ENCODE results near the gene ANKMY1.

- TF ChIP-seq POLR2A (IDR thresholded peaks at IDR 0.05) (no peak), CTCF (IDR thresholded peaks at IDR 0.05) (no peak)
These were observed 96.2 kb downstream of the ANKMY1 start for GRCh38 chr2:240461471-240462072.
